ENCODE measurements around the gene MEGF6.

- TF ChIP-seq CTCF (IDR thresholded peaks at IDR 0.05): no peak
- TF ChIP-seq POLR2A (IDR thresholded peaks at IDR 0.05): no peak
Measured at GRCh38 chr1:3509721-3510120, 101.6 kb downstream of the MEGF6 start.

All from right lobe of liver (tissue), 4 donors.